A172 (cell line): ENCODE measurements around the gene TRAFD1. TPM values are rescaled to one million over a fixed set of nuclear protein-coding genes. Genes with fewer than 3 reads are reported as not detected.
"Not testable (repeated sequence)": the region's sequence is repeated elsewhere in the genome, so short reads cannot be mapped to it uniquely, and the experiment has no call there.

Experiments
- DNase-seq: peaks from one replicate; pipeline ENCODE4 v3.0.0-alpha.2; 2015; ENCODE audit warnings: low spot score
- total RNA-seq: library from RNA; depleted of rRNA; stranded (reverse); fragments of >200 nt; shearing (Covaris generic); gene quantifications from 2 replicates; pipeline ENCODE4 v1.2.3, GENCODE V29; 2014

TRAFD1 gene
- total RNA-seq, 1 experiment from 2014 or later: 30.9 TPM

- DNase-seq: not testable (repeated sequence)
Measured at GRCh38 chr12:112158461-112159145, 33.2 kb downstream of the TRAFD1 start.

- no peak for DNase-seq
Measured at GRCh38 chr12:112159146-112159541, 33.8 kb downstream of the TRAFD1 start.

- no peak for DNase-seq
Measured at GRCh38 chr12:112160611-112161010, 35.3 kb downstream of the TRAFD1 start.

- DNase-seq: no peak
Measured at GRCh38 chr12:112161711-112162110, 36.4 kb downstream of the TRAFD1 start.

- DNase-seq: no peak
Measured at GRCh38 chr12:112162241-112162790, 37.0 kb downstream of the TRAFD1 start.

GRCh38 chr12:112163056-112163455, 37.7 kb downstream of the TRAFD1 start:
- no peak for DNase-seq

- no peak for DNase-seq
Measured at GRCh38 chr12:112163471-112163991, 38.2 kb downstream of the TRAFD1 start.

GRCh38 chr12:112164011-112164660, 38.8 kb downstream of the TRAFD1 start:
- DNase-seq: no peak

GRCh38 chr12:112165624-112166023, 40.3 kb downstream of the TRAFD1 start:
- DNase-seq: no peak

- no peak for DNase-seq
Measured at GRCh38 chr12:112166051-112167015, 41.0 kb downstream of the TRAFD1 start.

- no peak for DNase-seq
Measured at GRCh38 chr12:112167031-112167461, 41.7 kb downstream of the TRAFD1 start.

- no peak for DNase-seq
Measured at GRCh38 chr12:112167718-112168525, 42.6 kb downstream of the TRAFD1 start.

GRCh38 chr12:112168561-112168971, 43.2 kb downstream of the TRAFD1 start:
- no peak for DNase-seq

GRCh38 chr12:112169161-112169872, 44.0 kb downstream of the TRAFD1 start:
- DNase-seq: no peak

GRCh38 chr12:112169966-112170365, 44.6 kb downstream of the TRAFD1 start:
- no peak for DNase-seq

GRCh38 chr12:112170376-112170775, 45.0 kb downstream of the TRAFD1 start:
- DNase-seq: peak; percentile 36

GRCh38 chr12:112170971-112171596, 45.7 kb downstream of the TRAFD1 start:
- no peak for DNase-seq

GRCh38 chr12:112172556-112173324, 47.4 kb downstream of the TRAFD1 start:
- no peak for DNase-seq
